Esophagus muscularis mucosa (tissue), 4 donors: ENCODE data around the gene DCDC2C. TPM values are rescaled to one million over a fixed set of nuclear protein-coding genes. Genes with fewer than 3 reads are reported as not detected.

Source experiments
- total RNA-seq, 4 donors: library from RNA; depleted of rRNA; stranded (reverse); fragments of >200 nt; gene quantifications; one replicate each; pipeline versions ENCODE4 v1.1.0 to v1.2.1, GENCODE V29; 2016

DCDC2C gene
- total RNA-seq, 4 donors from 2014 or later: 0.83 TPM; not detected in 3

Other genes with a start within 250 kb of the DCDC2C start
- gene ADI1, start 184.0 kb upstream of the DCDC2C start, total RNA-seq: 100 to 1,000 TPM in 1 of 4 donors, 10 to 100 TPM in 3; 90.0 to 130 (median 96.9) TPM
- 10 to 100 TPM; 30.2 to 36.5 (median 34.5) TPM for gene RNASEH1, start 145.2 kb upstream of the DCDC2C start, total RNA-seq
- 1,000 to 10,000 TPM in 3 of 4 donors, 100 to 1,000 TPM in 1; 950 to 4,390 (median 2,121) TPM for gene RPS7, start 128.3 kb upstream of the DCDC2C start, total RNA-seq
- 10 to 100 TPM in 1 of 4 donors, 1 to 10 TPM in 3; 2.1 to 19.1 (median 6.6) TPM for gene COLEC11, start 108.5 kb upstream of the DCDC2C start, total RNA-seq
- gene ALLC, start 45.4 kb upstream of the DCDC2C start, total RNA-seq: not detected